HepG2 (cell line): ENCODE data around the gene C2CD3.

Experiments used
- FOXP1 ChIP-seq, 2 experiments: fragments of 450-650 bp in 1 of 2; IDR thresholded peaks; 2 replicates each; pipeline ENCODE4 v1.6.1; 2017 to 2018; ENCODE audit warnings: antibody characterized with exemption in 1 of 2
- NFYB ChIP-seq: sonication (generic); formaldehyde crosslinking; IDR thresholded peaks from 2 replicates; pipeline ENCODE4 v1.4.0; 2020; ENCODE audit warnings: missing genetic modification reagents
- SOX6 ChIP-seq, 2 experiments: fragments of 450-650 bp in 1 of 2; sonication (generic) in 1 of 2; formaldehyde crosslinking in 1 of 2; IDR thresholded peaks; 2 replicates each; pipeline versions ENCODE4 v1.4.0 to v1.6.1; 2017 to 2020; ENCODE audit warnings: antibody characterized with exemption in 1 of 2, mild to moderate bottlenecking in 1 of 2, missing genetic modification reagents in 1 of 2
- ZNF256 ChIP-seq: sonication (generic); formaldehyde crosslinking; conservative IDR thresholded peaks from 2 replicates; pipeline ENCODE4 v1.4.0; 2020; ENCODE audit warnings: missing genetic modification reagents
- TF ChIP-seq, protein P1 (sequence below): sonication (generic); formaldehyde crosslinking; IDR thresholded peaks from 2 replicates; pipeline ENCODE4 v1.4.0; 2020; ENCODE audit warnings: missing genetic modification reagents

DNA sequence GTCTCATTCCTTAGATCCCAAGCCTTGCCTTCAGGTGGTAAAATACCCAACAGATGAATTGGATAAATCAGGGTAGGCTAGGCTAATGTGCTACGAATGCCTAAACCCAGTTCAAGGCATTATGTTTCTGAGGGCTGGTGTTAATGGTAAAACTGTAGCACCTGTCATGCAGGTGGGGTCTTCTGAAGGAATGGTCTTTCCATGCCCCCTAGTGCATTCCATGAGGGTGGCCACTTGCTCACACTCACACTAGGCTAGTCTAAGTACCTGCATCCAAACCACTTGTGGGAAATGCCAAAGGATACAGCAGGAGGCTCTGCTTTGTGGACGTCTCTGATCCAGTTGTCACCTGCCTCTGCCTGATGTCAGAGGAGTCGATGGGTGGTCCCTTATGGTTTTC lies 137.8 kb downstream of the C2CD3 start:
- TF ChIP-seq SOX6 (IDR thresholded peaks at IDR 0.05): no peak
- no peak for TF ChIP-seq SOX6 (CRISPR knock-in tag; IDR thresholded peaks at IDR 0.05)
- no peak for TF ChIP-seq ZNF256
- no peak for TF ChIP-seq FOXP1 (IDR thresholded peaks at IDR 0.05)
- TF ChIP-seq FOXP1 (CRISPR knock-in tag; IDR thresholded peaks at IDR 0.05): no peak
- TF ChIP-seq, protein P1, sequence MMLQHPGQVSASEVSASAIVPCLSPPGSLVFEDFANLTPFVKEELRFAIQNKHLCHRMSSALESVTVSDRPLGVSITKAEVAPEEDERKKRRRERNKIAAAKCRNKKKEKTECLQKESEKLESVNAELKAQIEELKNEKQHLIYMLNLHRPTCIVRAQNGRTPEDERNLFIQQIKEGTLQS (CRISPR knock-in tag): no peak
- no peak for TF ChIP-seq NFYB
